Stimulated activated CD4-positive, alpha-beta T cell treated with anti-CD3 and anti-CD28 coated beads, Interleukin-4, amount 100 ng/mL, for 24 hours (primary cell): ENCODE results near the gene SCD5.

Source experiments
- DNase-seq: peaks from one replicate; pipeline ENCODE4 v3.0.0-alpha.2; 2020

Gene SCD5

DNA sequence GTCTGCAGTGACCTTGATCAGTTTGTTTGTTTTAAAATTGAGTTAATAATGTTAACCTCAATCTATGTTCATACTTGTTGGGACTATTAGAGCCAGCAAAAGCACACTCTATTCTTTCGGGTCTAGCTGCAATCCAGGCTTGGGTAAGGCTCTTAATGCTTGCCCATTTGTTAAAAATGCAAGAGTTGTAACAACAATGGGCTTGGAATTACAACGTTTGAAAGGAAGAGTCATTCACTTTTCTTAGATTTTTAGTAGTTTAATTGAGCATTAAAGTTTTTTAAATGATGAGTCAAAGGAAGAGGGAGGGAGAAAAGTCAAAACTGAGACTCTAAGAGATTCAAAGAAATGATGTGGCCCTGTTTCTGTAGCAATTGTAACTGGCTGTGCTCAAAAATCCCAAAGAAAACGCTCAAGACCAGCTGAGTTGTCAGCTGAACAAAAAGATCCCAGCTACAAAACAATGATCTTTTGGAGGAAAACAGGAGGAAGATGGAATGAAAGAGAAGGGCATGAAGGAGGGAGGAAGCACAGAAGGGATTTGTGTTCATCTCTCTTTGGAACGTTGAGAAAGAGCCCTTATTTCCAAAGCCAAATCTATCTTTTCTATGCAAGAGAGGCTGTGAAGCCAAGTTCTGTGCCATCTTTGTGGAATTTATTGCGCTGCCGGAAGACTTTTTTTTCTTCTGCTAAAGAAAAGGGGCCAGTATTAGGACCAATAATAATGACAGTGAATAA is 5.5 kb downstream of the SCD5 start:
- no peak for DNase-seq

DNA sequence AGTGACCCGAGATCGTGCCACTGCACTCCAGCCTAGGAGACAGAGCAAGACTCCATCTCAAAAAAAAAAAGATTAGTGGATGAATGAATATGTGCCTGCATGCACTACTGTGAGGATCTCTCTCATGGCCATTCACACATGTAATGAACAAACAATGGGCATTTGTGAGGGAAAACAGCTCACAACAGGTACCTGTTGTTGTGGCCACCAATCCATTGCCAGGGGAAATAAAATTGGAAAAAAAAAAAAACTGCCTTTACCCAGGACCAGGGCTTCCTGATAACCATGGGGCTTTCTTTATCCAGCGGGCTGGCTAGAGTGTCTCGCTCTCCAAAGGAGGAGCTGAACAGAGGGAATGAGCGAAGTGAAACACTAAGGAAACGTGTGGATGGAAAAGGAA is 7.4 kb downstream of the SCD5 start:
- DNase-seq, result no peak

GRCh38 chr4:82790060-82790660 is 8.4 kb downstream of the SCD5 start:
- no peak for DNase-seq

- no peak for DNase-seq
These were observed 9.4 kb downstream of the SCD5 start for GRCh38 chr4:82789025-82789776.

- no peak for DNase-seq
These were observed 11.3 kb downstream of the SCD5 start for GRCh38 chr4:82787342-82787741.

- DNase-seq, result no peak
These were observed 11.8 kb downstream of the SCD5 start for GRCh38 chr4:82786828-82787227.

DNA sequence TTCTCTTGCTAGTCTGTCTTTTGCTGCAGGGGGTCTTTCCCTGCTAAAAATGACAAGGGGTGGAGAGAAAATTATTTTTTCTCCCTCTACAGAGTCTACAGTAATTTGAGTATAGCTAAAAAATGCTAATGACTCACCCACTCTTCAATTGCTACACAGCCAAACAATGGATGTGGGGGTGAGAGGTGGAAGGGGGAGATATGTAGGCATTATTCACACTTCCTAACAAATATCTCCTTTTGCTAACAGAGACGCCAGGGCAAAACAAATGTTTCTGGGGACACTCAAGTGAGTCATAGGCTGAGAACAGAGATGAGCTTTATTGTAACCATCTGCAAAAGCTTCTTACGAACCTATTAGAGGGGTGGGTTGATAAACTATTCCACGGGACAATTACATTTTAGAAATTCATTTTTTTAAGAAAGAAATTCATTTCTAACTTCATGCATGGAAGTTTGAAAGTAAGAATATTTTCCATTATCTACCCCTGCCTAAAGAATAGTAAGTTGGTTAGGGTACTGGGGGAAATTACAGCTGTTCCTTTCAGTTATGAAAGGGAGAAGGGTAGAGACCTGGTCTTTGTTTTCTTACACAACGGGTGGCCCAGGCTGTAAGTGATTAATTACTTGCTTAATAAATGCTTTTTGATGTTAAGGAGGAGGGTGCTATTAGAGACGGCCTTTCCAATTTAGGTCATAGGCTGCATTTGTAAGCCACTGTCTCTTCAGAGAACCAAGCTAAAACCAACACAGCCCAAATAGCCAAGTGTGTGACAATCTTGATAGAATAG is 12.8 kb downstream of the SCD5 start:
- DNase-seq, result no peak

GRCh38 chr4:82784681-82785610 is 13.7 kb downstream of the SCD5 start:
- no peak for DNase-seq

DNA sequence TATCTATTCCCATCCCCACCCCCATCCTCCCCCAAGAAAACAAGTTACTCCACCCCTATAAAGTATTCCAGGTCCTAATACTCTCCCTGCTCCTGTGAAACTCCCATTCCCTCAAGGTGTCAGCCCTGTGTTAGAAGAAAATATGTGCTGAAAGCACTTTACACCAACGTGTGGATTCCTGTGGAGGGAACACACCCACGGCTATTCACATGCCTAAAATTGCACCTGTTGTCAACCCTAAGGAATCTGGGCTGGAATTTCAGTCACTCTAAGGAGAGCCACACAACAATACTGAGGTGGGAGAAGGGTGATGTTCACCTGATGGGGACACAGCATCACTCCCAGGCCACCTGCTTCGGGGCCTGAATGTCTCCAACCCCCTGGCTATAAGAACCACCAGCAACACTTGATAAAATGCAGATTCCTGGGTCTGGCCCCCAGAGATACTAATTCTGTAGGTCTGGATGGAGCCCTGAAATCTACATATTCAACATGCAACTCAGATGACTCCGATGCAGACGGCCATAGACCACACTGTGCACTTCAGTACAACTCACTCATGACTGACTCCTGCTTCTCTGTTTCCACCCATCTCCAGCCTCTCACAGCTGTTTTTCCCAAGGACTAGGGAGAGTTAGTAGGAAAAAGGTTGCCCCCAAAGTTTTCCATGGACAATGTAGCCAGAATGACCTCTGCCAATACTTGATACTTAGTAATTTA is 15.8 kb downstream of the SCD5 start:
- no peak for DNase-seq

GRCh38 chr4:82780752-82781231 is 17.8 kb downstream of the SCD5 start:
- DNase-seq, result no peak

DNA sequence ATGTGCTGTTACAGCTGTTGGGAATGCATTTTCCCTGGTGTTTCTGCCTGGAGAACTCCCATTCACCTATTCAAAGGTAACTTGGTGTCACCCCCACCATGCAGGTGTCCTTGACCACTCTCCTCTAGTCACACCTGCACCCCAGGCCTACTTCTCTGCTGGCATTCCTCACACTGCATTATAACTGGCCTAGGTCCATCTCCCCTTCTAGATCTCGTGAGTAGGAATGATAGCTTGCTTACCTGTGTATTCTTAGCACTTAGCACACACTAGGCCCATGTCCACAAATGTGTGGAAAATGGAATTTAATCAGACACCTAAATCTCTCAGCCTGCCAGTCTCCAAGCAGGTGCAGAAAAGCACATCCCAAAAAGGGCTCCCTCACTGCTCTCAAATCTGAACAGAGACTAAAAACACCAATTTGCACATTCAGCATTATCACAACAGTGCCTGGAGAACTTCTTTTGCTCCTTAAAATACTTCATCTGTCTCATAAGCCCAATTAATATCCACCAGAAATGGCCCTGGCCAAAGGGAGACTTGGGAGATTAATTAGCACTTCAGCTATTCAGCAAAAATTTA is 18.3 kb downstream of the SCD5 start:
- DNase-seq, result no peak

DNA sequence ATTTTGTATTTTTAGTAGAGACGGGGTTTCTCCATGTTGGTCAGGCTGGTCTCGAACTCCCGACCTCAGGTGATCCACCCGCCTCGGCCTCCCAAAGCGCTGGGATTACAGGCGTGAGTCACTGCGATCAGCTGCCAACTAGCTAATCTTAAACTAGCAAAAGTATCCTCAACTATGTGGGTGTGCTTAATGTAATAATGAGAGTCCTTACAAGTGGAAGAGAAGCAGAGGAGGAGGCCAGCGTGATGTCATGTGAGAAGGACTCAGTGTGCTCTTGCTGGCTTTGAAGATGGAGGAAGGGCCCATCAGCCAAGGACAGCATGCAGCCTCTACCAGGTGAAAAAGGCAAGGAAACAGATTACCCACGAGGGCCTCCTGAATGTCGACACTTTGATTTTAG is 19.6 kb downstream of the SCD5 start:
- DNase-seq, result no peak

- DNase-seq, result no peak
These were observed 20.6 kb downstream of the SCD5 start for GRCh38 chr4:82777857-82778525.

- no peak for DNase-seq
These were observed 21.6 kb downstream of the SCD5 start for GRCh38 chr4:82776925-82777542.

GRCh38 chr4:82775243-82775642 is 23.4 kb downstream of the SCD5 start:
- no peak for DNase-seq

- DNase-seq, result no peak
These were observed 23.9 kb downstream of the SCD5 start for GRCh38 chr4:82774711-82775171.

- DNase-seq, result no peak
These were observed 25.5 kb downstream of the SCD5 start for GRCh38 chr4:82773057-82773456.

GRCh38 chr4:82770607-82771006 is 28.0 kb downstream of the SCD5 start:
- no peak for DNase-seq

DNA sequence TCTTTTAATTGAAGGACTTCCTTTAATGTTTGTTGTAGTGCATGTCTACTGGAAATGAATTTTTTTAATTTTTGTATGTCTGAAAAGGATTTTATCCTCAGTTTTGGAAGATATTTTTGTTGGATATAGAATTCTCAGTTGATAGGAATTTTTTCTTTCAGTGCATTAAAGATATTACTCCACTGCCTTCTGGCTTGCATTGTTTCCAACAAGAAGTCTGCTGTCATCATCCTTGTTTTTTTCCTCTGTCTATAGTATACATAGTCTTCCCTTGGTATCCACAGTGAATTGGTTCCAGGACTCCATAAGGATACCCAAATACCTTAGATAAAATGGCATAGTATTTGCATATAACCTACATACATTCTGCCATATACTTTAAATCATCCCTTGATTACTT is 33.5 kb downstream of the SCD5 start:
- no peak for DNase-seq

GRCh38 chr4:82761229-82761628 is 37.4 kb downstream of the SCD5 start:
- DNase-seq, result no peak
